A549 treated with RU486 at 1 μM for 4 hours (cell line): ENCODE data around the gene GPC5. TPM values are rescaled to one million over a fixed set of nuclear protein-coding genes. Genes with fewer than 3 reads are reported as not detected.

Experiments used
- total RNA-seq: library from RNA; stranded (reverse); fragments of 200-300 nt; extraction: Qiagen RNA extraction; gene quantifications from 5 replicates; pipeline ENCODE4 v1.2.3, GENCODE V29; 2022; ENCODE audit warnings: low read depth

Gene GPC5
- not detected in 5 replicates for total RNA-seq

DNA sequence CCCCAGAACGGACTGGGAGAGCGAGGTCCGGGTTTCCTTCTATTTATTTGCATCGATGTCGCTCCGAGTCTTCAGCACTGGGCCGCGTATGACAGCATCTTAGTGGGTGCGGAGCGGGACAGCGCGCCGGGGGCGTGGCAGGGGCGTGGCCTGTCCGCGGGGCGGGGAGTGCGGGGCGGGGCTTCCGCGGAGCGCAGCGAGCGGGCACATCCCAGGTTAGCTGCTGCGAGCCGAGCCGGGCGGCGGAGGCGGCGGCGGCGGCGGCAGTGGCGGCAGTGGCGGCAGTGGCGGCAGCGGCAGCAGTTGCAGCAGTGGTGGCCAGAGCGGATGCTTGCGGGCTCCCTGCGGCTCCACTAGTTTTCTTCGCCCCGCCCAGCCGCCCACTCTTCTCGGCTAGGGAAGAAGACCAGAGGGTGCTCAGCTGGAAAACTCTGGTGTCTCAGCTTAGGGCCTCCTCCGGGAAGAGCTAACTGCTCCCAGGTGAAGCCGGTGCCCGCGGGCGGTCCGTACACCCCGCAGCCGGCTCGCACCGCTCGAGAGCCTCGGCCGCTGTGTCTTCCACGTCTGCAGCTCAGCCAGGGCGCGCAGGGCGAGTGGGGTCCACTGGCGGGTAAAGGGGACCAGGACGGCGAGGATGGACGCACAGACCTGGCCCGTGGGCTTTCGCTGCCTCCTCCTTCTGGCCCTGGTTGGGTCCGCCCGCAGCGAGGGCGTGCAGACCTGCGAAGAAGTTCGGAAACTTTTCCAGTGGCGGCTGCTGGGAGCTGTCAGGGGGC is at the start of gene GPC5:
Gene GPC5, plus strand, starts transcription at position 209 of the 776 bp plus-strand sequence.

Other genes with a start within 250 kb of the GPC5 start
- gene MIR17HG, start 50.9 kb upstream of the GPC5 start, total RNA-seq, result 0.69 to 2.3 TPM (median 1.4 TPM) in 5 replicates